Neural progenitor cell (in vitro differentiated cells): Measurements from ENCODE around the gene KRTAP1-4. TPM values are rescaled to one million over a fixed set of nuclear protein-coding genes. Genes with fewer than 3 reads are reported as not detected.

Experiments used
- DNase-seq: peaks from one replicate; pipeline ENCODE4 v3.0.0-alpha.2; 2016; ENCODE audit warnings: low spot score
- H2AFZ ChIP-seq: fragments of 200-600 bp; sonication (generic); replicated peaks from 2 replicates; pipeline ENCODE4 v1.6.1; 2016; ENCODE audit warnings: antibody characterized with exemption
- H3F3A ChIP-seq: fragments of 200-600 bp; sonication (generic); 2 replicates; pipeline ENCODE4 v1.6.1; 2016; ENCODE audit warnings: antibody characterized with exemption, low read depth
- H3K27ac ChIP-seq: fragments of 200-600 bp; sonication (generic); 2 replicates; pipeline ENCODE4 v1.5.1; 2016; ENCODE audit warnings: mild to moderate bottlenecking
- H3K27me3 ChIP-seq: fragments of 200-600 bp; sonication (generic); 2 replicates; pipeline ENCODE4 v1.6.1; 2016; ENCODE audit warnings: mild to moderate bottlenecking, moderate library complexity
- H3K36me3 ChIP-seq: fragments of 200-600 bp; sonication (generic); 2 replicates; pipeline ENCODE4 v1.5.1; 2016
- H3K4me1 ChIP-seq: fragments of 200-600 bp; sonication (generic); 2 replicates; pipeline ENCODE4 v1.6.1; 2016; ENCODE audit warnings: mixed run types
- H3K4me2 ChIP-seq: fragments of 200-600 bp; sonication (generic); 2 replicates; pipeline ENCODE4 v1.6.1; 2016
- H3K4me3 ChIP-seq: fragments of 200-600 bp; sonication (generic); 2 replicates; pipeline ENCODE4 v1.5.1; 2016
- H3K79me2 ChIP-seq: fragments of 200-600 bp; sonication (generic); 2 replicates; pipeline ENCODE4 v1.6.1; 2016; ENCODE audit warnings: low read depth
- H3K9ac ChIP-seq: fragments of 200-600 bp; sonication (generic); 2 replicates; pipeline ENCODE4 v1.6.1; 2016
- H3K9me3 ChIP-seq: fragments of 200-600 bp; sonication (generic); 2 replicates; pipeline ENCODE4 v1.5.1; 2016; ENCODE audit warnings: low read depth
- H4K20me1 ChIP-seq: fragments of 200-600 bp; sonication (generic); 2 replicates; pipeline ENCODE4 v1.6.1; 2016; ENCODE audit warnings: low read depth
- H3K27ac Mint-ChIP-seq: 3 replicates; pipeline ENCODE4 v1.8.0; 2021; ENCODE audit warnings: mixed read lengths
- H3K27me3 Mint-ChIP-seq: 2 replicates; pipeline ENCODE4 v1.8.0; 2022; ENCODE audit warnings: low read depth, mild to moderate bottlenecking, inconsistent platforms, moderate library complexity, mixed read lengths; ENCODE audit not compliant: insufficient read depth
- H3K36me3 Mint-ChIP-seq: 3 replicates; pipeline ENCODE4 v1.8.0; 2021; ENCODE audit warnings: mixed read lengths
- H3K4me1 Mint-ChIP-seq: 3 replicates; pipeline ENCODE4 v1.8.0; 2021; ENCODE audit warnings: mixed read lengths
- H3K4me3 Mint-ChIP-seq: 3 replicates; pipeline ENCODE4 v1.8.0; 2021; ENCODE audit warnings: mild to moderate bottlenecking, moderate library complexity, mixed read lengths
- H3K9me3 Mint-ChIP-seq: 3 replicates; pipeline ENCODE4 v1.8.0; 2020; ENCODE audit warnings: mixed read lengths
- EZH2 ChIP-seq: fragments of 200-600 bp; sonication (generic); IDR thresholded peaks from 2 replicates; pipeline ENCODE4 v1.6.1; 2017; ENCODE audit warnings: antibody characterized with exemption, mild to moderate bottlenecking, moderate library complexity
- EZH2phosphoT487 ChIP-seq: fragments of 200-600 bp; sonication (generic); IDR thresholded peaks from 2 replicates; pipeline ENCODE4 v1.6.1; 2017; ENCODE audit warnings: antibody characterized with exemption
- total RNA-seq: library from RNA; depleted of rRNA; stranded (reverse); fragments of >200 nt; gene quantifications from 2 replicates; pipeline ENCODE4 v1.2.3, GENCODE V29; 2015; ENCODE audit warnings: low replicate concordance
- TF ChIP-seq, protein P1 (sequence below): fragments of 200-600 bp; sonication (generic); IDR thresholded peaks from 2 replicates; pipeline ENCODE4 v1.5.1; 2017; ENCODE audit warnings: antibody characterized with exemption, mild to moderate bottlenecking

The KRTAP1-4 gene
- total RNA-seq, 1 donor from 2014 or later: not detected

- Mint-ChIP-seq H3K4me3 (no peak overlapping the region), H3K27me3 (no peaks in the 10 kb centered on the region), H3K4me1 (no peaks in the 10 kb centered on the region), H3K36me3 (no peaks in the 10 kb centered on the region), H3K9me3 (no peaks in the 10 kb centered on the region), H3K27ac (no peak overlapping the region)
- no peaks in the 10 kb centered on the region for H3K4me1 ChIP-seq
- H3K27ac ChIP-seq: no peak overlapping the region
- DNase-seq: no peak
- no peaks in the 10 kb centered on the region for H4K20me1 ChIP-seq
- H3K4me2 ChIP-seq: no peak overlapping the region
- no peaks in the 10 kb centered on the region for H3K27me3 ChIP-seq
- no peak overlapping the region for H3K4me3 ChIP-seq
- no peaks in the 10 kb centered on the region for H3K9me3 ChIP-seq
- H2AFZ ChIP-seq: peak overlapping the region; percentile 73
- H3K79me2 ChIP-seq: no peaks in the 10 kb centered on the region
- no peaks in the 10 kb centered on the region for H3F3A ChIP-seq
- no peak overlapping the region for H3K9ac ChIP-seq
- TF ChIP-seq, protein P1, sequence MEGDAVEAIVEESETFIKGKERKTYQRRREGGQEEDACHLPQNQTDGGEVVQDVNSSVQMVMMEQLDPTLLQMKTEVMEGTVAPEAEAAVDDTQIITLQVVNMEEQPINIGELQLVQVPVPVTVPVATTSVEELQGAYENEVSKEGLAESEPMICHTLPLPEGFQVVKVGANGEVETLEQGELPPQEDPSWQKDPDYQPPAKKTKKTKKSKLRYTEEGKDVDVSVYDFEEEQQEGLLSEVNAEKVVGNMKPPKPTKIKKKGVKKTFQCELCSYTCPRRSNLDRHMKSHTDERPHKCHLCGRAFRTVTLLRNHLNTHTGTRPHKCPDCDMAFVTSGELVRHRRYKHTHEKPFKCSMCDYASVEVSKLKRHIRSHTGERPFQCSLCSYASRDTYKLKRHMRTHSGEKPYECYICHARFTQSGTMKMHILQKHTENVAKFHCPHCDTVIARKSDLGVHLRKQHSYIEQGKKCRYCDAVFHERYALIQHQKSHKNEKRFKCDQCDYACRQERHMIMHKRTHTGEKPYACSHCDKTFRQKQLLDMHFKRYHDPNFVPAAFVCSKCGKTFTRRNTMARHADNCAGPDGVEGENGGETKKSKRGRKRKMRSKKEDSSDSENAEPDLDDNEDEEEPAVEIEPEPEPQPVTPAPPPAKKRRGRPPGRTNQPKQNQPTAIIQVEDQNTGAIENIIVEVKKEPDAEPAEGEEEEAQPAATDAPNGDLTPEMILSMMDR: no peak
- no peak for TF ChIP-seq EZH2phosphoT487
- TF ChIP-seq EZH2: no peak
- H3K36me3 ChIP-seq: no peaks in the 10 kb centered on the region
Observed at GRCh38 chr17:41018541-41018940, 11.5 kb downstream of the KRTAP1-4 start.

- no peaks in the 10 kb centered on the region for H3K9me3 ChIP-seq
- H3K4me3 ChIP-seq: no peak overlapping the region
- no peaks in the 10 kb centered on the region for H3K36me3 ChIP-seq
- no peaks in the 10 kb centered on the region for H3F3A ChIP-seq
- no peaks in the 10 kb centered on the region for H4K20me1 ChIP-seq
- H3K4me1 ChIP-seq: no peaks in the 10 kb centered on the region
- DNase-seq: no peak
- H3K9me3 Mint-ChIP-seq: no peaks in the 10 kb centered on the region
- no peak overlapping the region for H3K4me3 Mint-ChIP-seq
- no peaks in the 10 kb centered on the region for H3K36me3 Mint-ChIP-seq
- H3K27ac ChIP-seq: no peak overlapping the region
- no peaks in the 10 kb centered on the region for H3K27me3 Mint-ChIP-seq
- no peak overlapping the region for H3K9ac ChIP-seq
- no peaks in the 10 kb centered on the region for H3K27me3 ChIP-seq
- H3K4me1 Mint-ChIP-seq: no peaks in the 10 kb centered on the region
- no peak overlapping the region for H3K27ac Mint-ChIP-seq
- H3K79me2 ChIP-seq: no peaks in the 10 kb centered on the region
- H3K4me2 ChIP-seq: no peak overlapping the region
- peak overlapping the region; percentile 1 for H2AFZ ChIP-seq
- TF ChIP-seq, protein P1: no peak
- TF ChIP-seq EZH2phosphoT487 (no peak), EZH2 (no peak)
Observed at GRCh38 chr17:41016578-41017215, 13.3 kb downstream of the KRTAP1-4 start.

- no peaks in the 10 kb centered on the region for H3K9me3 Mint-ChIP-seq
- no peaks in the 10 kb centered on the region for H3K4me1 Mint-ChIP-seq
- H4K20me1 ChIP-seq: no peaks in the 10 kb centered on the region
- H3K27ac Mint-ChIP-seq: no peak overlapping the region
- no peaks in the 10 kb centered on the region for H3K36me3 Mint-ChIP-seq
- H3K4me3 Mint-ChIP-seq: no peak overlapping the region
- H3K79me2 ChIP-seq: no peaks in the 10 kb centered on the region
- DNase-seq: no peak
- no peaks in the 10 kb centered on the region for H3K36me3 ChIP-seq
- no peaks in the 10 kb centered on the region for H3K27me3 Mint-ChIP-seq
- H2AFZ ChIP-seq: no peak overlapping the region
- no peak overlapping the region for H3K27ac ChIP-seq
- no peaks in the 10 kb centered on the region for H3K4me1 ChIP-seq
- no peaks in the 10 kb centered on the region for H3K27me3 ChIP-seq
- no peak overlapping the region for H3K9ac ChIP-seq
- no peak overlapping the region for H3K4me2 ChIP-seq
- H3K9me3 ChIP-seq: no peaks in the 10 kb centered on the region
- TF ChIP-seq EZH2phosphoT487: no peak
- TF ChIP-seq, protein P1: no peak
- no peak for TF ChIP-seq EZH2
- H3K4me3 ChIP-seq: no peak overlapping the region
- no peaks in the 10 kb centered on the region for H3F3A ChIP-seq
Observed at GRCh38 chr17:41015454-41015853, 14.5 kb downstream of the KRTAP1-4 start.
